NCI-H187 (cell line): ENCODE results near the gene NDUFC2.
A peak's percentile ranks its signal among the peaks of the same experiment; 100 is the strongest.
"Not testable (repeated sequence)": the region's sequence is repeated elsewhere in the genome, so short reads cannot be mapped to it uniquely, and the experiment has no call there.

ENCODE experiments used
- DNase-seq, 2 experiments: peaks; one replicate each; lab custom pipeline; 2025; lab: John Stamatoyannopoulos, UW

NDUFC2 gene

GRCh38 chr11:78030429-78031325 lies 49.0 kb downstream of the NDUFC2 start:
- peak; percentile 38 to 61 for DNase-seq

DNA sequence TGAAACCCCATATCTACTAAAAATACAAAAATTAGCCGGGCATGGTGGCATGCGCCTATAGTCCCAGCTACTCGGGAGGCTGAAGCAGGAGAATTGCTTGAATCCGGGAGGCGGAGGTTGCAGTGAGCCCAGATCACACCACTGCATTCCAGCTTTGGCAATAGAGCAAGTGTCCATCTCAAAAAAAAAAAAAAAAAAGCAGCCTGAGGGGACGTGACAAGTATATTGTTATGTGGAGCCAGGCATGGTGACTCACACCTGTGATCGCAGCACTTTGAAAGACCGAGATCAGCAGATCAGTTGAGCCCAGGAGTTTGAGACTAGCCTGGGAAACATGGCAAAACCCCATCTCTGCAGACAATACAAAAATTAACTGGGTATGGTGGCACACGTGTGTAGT lies 51.2 kb downstream of the NDUFC2 start:
- DNase-seq = not testable (repeated sequence)

GRCh38 chr11:78027759-78028158 lies 51.9 kb downstream of the NDUFC2 start:
- no peak for DNase-seq

DNA sequence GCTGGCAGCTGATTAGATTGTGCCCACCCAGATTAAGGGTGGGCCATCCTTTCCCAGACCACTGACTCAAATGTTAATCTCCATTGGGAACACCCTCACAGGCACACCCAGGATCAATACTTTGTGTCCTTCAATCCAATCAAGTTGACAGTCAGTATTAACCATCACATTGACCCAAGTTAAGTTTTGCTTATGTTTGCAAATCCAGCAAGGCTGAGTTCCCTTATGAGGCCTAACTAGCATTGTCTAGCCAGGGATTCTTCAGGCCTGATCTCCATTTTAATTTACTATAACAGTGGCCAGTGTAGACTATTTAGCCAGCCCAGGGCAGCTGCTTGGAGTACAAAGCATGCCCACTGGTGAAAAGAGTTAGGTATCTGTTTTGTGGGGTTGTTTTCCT lies 54.3 kb downstream of the NDUFC2 start:
- no peak for DNase-seq

DNA sequence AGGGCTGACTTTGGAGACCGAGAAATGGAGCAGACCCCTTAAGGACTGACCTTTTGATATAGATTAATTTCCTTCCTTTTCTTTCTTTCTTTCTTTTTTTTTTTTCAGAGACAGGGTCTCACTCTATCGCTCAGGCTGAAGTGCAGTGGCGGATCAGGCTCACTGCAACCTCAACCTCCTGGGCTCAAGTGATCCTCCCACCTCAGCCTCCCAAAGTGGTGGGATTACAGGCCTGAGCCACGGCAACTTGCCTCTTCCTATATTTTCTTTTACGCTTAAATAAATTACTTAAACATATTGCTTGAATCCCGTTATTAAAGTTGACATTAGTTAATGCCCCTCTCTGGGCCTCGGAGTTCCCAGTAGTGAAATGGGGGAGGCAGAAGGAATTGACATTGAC lies 56.2 kb downstream of the NDUFC2 start:
- DNase-seq = no peak

DNA sequence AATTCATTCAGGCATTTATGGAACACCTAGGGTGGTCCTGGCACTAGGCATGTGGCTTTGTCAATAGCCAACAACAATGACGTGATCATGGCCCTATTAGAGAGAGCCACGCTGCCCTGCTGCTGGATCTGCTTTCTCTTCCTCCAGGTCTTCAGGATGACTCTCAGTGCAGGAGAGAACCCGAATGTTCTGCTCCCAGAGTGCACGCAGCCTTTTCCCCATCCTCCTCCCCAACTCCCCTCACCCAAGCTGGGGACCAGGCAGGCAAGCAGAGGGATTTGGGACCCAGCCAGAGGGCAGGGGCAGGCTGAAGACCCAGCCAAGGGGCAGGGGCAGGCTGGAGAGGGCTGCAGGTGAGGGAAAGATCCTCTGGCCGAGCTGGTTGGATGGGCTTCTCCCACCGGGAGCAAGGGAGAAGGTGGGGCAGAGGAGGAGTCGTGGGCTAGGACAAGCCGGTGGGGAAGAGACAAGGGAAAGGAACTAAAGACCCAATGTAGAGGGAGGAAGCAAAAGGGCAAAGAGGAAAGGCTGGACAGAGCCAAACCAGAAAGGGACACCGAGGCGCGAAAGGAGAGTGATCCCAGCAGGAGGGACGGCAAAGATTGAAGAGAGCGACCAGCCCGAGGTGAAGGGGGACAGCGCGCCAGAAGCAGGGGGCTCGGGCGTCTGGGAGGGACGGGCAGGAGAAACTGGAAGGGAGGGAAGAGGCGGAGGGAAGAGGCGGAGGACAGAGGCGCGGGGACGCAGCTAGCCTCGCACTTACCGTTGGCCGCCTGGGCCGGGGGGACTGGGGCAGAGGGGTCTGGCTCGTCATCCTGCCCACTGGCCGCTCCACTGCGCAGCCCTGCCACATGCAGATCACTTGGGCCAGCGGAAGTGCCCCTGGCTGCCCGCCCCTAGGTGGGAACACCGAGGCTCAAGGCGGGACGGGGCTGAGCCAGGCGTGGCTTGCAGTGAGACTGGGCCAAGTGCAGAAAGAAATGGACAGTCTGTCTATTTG lies 57.0 kb downstream of the NDUFC2 start, which contains the start of gene KCTD14:
Gene KCTD14 (minus strand): TSS at position 880 of the 1,000 bp plus-strand sequence. CDS start 27 bp downstream, at position 853.
- DNase-seq = no peak

- no peak for DNase-seq
These were observed 58.1 kb downstream of the NDUFC2 start for GRCh38 chr11:78021611-78022010.

DNA sequence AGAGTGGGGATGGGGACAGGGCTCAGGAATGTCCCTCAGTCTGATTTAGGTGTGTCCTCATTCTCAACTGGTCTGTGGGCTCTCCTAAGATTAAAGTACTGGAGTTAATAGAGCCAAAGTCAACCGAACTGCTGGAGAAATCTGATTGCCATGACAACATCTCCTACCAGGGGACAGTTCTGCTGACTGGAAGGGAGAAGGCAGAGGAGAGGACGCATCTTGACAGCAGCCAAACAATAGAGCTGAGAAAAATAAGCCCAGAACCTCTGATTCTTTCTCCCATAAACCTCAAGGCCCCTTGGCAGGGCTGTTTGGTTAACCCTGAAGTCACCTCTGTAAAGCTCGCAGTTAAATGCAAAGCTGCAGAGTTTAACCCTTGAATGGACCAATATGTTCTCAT lies 59.4 kb downstream of the NDUFC2 start:
- DNase-seq = no peak

GRCh38 chr11:78019808-78020207 lies 59.9 kb downstream of the NDUFC2 start:
- no peak for DNase-seq
